HepG2 (cell line): Measurements from ENCODE around the gene LRBA. TPM values are rescaled to one million over a fixed set of nuclear protein-coding genes. Genes with fewer than 3 reads are reported as not detected.

Source experiments
- ATAC-seq: fragments of 200-7000 bp; cut with Tn5 transposase; 3 replicates; pipeline ENCODE4 v1.9.1; 2020; ENCODE audit warnings: mild to moderate bottlenecking, moderate library complexity
- BruUV-seq: library from RNA; stranded (reverse); fragments of 400-500 nt; replicated peaks from 2 replicates; lab custom pipeline; 2021; lab: Mats Ljungman, UMichigan
- CTCF ChIA-PET: fragments of 300-600 bp; formaldehyde crosslinking; extraction: SDS; loops from one replicate; lab custom pipeline; 2021; ENCODE audit warnings: low total read pairs, inconsistent platforms, low intra/inter-chr PET ratio; lab: Yijun Ruan, JAX
- POLR2A ChIA-PET: fragments of 350-600 bp; sonication (Branson Sonifier 250); formaldehyde crosslinking; loops from one replicate; lab custom pipeline; 2020; ENCODE audit warnings: antibody characterized with exemption, inconsistent platforms; lab: Yijun Ruan, JAX
- DNase-seq: peaks from one replicate; pipeline ENCODE4 v3.0.0-alpha.2; 2015; ENCODE audit warnings: low spot score
- FAIRE-seq: peaks from 3 replicates; lab custom pipeline; 2011; peaks lifted over from hg19 to GRCh38; lab: Jason Lieb, UNC
- H2AFZ ChIP-seq: one replicate; pipeline ENCODE4 v1.6.1; 2011; ENCODE audit warnings: low read length, inconsistent platforms
- H3K27ac ChIP-seq: fragments of 300-600 bp; 3 replicates; pipeline ENCODE4 v1.8.0; 2011; ENCODE audit warnings: mixed run types, mild to moderate bottlenecking, mixed read lengths, low read length, inconsistent platforms; ENCODE audit not compliant: insufficient read depth; ENCODE audit errors: extremely low read length
- H3K27me3 ChIP-seq, 2 experiments: fragments of 200-600 bp in 1 of 2; 2 replicates in 1 of 2; 3 replicates in 1 of 2; pipeline versions ENCODE4 v1.6.0 to v1.8.0; 2011; ENCODE audit warnings: low read length in 2 of 2, mild to moderate bottlenecking in 2 of 2, moderate library complexity in 2 of 2, inconsistent platforms in 1 of 2; ENCODE audit not compliant: insufficient read depth in 2 of 2, control insufficient read depth in 1 of 2
- H3K36me3 ChIP-seq, 2 experiments: fragments of 200-600 bp in 1 of 2; replicated peaks in 1 of 2; 2 replicates in 1 of 2; 3 replicates in 1 of 2; pipeline versions ENCODE4 v1.5.1 to v1.8.0; 2011; ENCODE audit warnings: low read length in 2 of 2, inconsistent platforms in 1 of 2; ENCODE audit not compliant: insufficient read depth in 2 of 2, control insufficient read depth in 1 of 2
- H3K4me1 ChIP-seq: 2 replicates; pipeline ENCODE4 v1.5.1; 2012; ENCODE audit warnings: low read length, inconsistent platforms; ENCODE audit not compliant: insufficient read depth
- H3K4me2 ChIP-seq: 2 replicates; pipeline ENCODE4 v1.6.0; 2011; ENCODE audit warnings: low read depth, low read length, inconsistent platforms
- H3K4me3 ChIP-seq, 3 experiments: fragments of 200-600 bp in 1 of 3; sonication (generic), shearing (Covaris generic) in 1 of 3; replicated peaks in 1 of 3; 2 replicates each; pipeline ENCODE4 v1.5.1; 2011 to 2016; ENCODE audit warnings: low read length in 3 of 3, inconsistent platforms in 2 of 3, low read depth in 2 of 3, mild to moderate bottlenecking in 2 of 3, control low read depth in 1 of 3, mixed read lengths in 1 of 3; ENCODE audit not compliant: insufficient read depth in 1 of 3
- H3K79me2 ChIP-seq: one replicate; pipeline ENCODE4 v1.6.1; 2011; ENCODE audit warnings: low read length, inconsistent platforms; ENCODE audit not compliant: insufficient read depth
- H3K9ac ChIP-seq: 2 replicates; pipeline ENCODE4 v1.6.0; 2011; ENCODE audit warnings: mild to moderate bottlenecking, low read depth, low read length, inconsistent platforms; ENCODE audit not compliant: insufficient read depth
- H3K9me3 ChIP-seq: 2 replicates; pipeline ENCODE4 v1.5.1; 2012; ENCODE audit warnings: mild to moderate bottlenecking, low read length
- H4K20me1 ChIP-seq: 2 replicates; pipeline ENCODE4 v1.6.0; 2011; ENCODE audit warnings: inconsistent platforms, mild to moderate bottlenecking, low read length, moderate library complexity; ENCODE audit not compliant: insufficient read depth
- EZH2 ChIP-seq: conservative IDR thresholded peaks from 2 replicates; pipeline ENCODE4 v1.6.1; 2012; ENCODE audit warnings: mild to moderate bottlenecking, low read depth, low read length, moderate library complexity
- KDM4B ChIP-seq: sonication (generic); formaldehyde crosslinking; IDR thresholded peaks from 2 replicates; pipeline ENCODE4 v1.4.0; 2020; ENCODE audit warnings: missing genetic modification reagents
- KLF13 ChIP-seq: sonication (generic); formaldehyde crosslinking; IDR thresholded peaks from 2 replicates; pipeline ENCODE4 v1.4.0; 2020; ENCODE audit warnings: mild to moderate bottlenecking, missing genetic modification reagents
- MIER3 ChIP-seq: IDR thresholded peaks from 2 replicates; pipeline ENCODE4 v1.6.1; 2016; ENCODE audit warnings: missing compliant biosample characterization, borderline replicate concordance
- MXD4 ChIP-seq: IDR thresholded peaks from 2 replicates; pipeline ENCODE4 v1.6.1; 2016; ENCODE audit warnings: mild to moderate bottlenecking, missing biosample characterization, missing genetic modification reagents
- NFE2 ChIP-seq: sonication (generic); formaldehyde crosslinking; IDR thresholded peaks from 2 replicates; pipeline ENCODE4 v1.4.0; 2020; ENCODE audit warnings: missing genetic modification reagents
- PHB2 ChIP-seq: fragments of 450-650 bp; IDR thresholded peaks from 2 replicates; pipeline ENCODE4 v1.6.1; 2018; ENCODE audit not compliant: partially characterized antibody
- SCMH1 ChIP-seq: sonication (generic); formaldehyde crosslinking; IDR thresholded peaks from 2 replicates; pipeline ENCODE4 v1.9.0; 2021; ENCODE audit warnings: missing genetic modification reagents, mild to moderate bottlenecking, borderline replicate concordance
- SRSF9 ChIP-seq: fragments of 200-400 bp; formaldehyde crosslinking; IDR thresholded peaks from 2 replicates; pipeline ENCODE4 v1.6.1; 2018; ENCODE audit warnings: borderline replicate concordance, mild to moderate bottlenecking, low read depth, low read length; ENCODE audit not compliant: insufficient read depth, poor library complexity, severe bottlenecking
- ZNF138 ChIP-seq: sonication (generic); formaldehyde crosslinking; IDR thresholded peaks from 2 replicates; pipeline ENCODE4 v1.5.0; 2020; ENCODE audit warnings: mild to moderate bottlenecking, low read depth, missing genetic modification reagents
- ZNF431 ChIP-seq: sonication (generic); formaldehyde crosslinking; IDR thresholded peaks from 2 replicates; pipeline ENCODE4 v1.9.0; 2022; ENCODE audit warnings: missing genetic modification reagents, low read depth, mild to moderate bottlenecking, borderline replicate concordance
- ZNF678 ChIP-seq: sonication (generic); formaldehyde crosslinking; IDR thresholded peaks from 2 replicates; pipeline ENCODE4 v1.4.0; 2020; ENCODE audit warnings: mild to moderate bottlenecking, missing genetic modification reagents
- ZNF790 ChIP-seq: sonication (generic); formaldehyde crosslinking; IDR thresholded peaks from 2 replicates; pipeline ENCODE4 v1.8.0; 2022; ENCODE audit warnings: missing genetic modification reagents, mild to moderate bottlenecking, borderline replicate concordance
- ZSCAN22 ChIP-seq: sonication (generic); formaldehyde crosslinking; IDR thresholded peaks from 2 replicates; pipeline ENCODE4 v1.4.0; 2020; ENCODE audit warnings: mild to moderate bottlenecking, missing genetic modification reagents
- WGBS: methylation state at CpG from one replicate; pipeline ENCODE4 v1.1.6; 2017; ENCODE audit warnings: low lambda C conversion rate; 5-methylcytosine and 5-hydroxymethylcytosine counted together
- in situ Hi-C: cut with HindIII; loops from 2 replicates; pipeline ENCODE4 v1.10.0; 2017; ENCODE audit warnings: low pct_unique_long_range_greater_than_20kb; ENCODE audit not compliant: extremely low pct_ligation_motif_present
- intact Hi-C: fragments of 100-400 bp; cut with micrococcal nuclease; formaldehyde crosslinking; loops from one replicate; pipeline ENCODE4 v1.10.0; 2022; ENCODE audit not compliant: unreplicated experiment
- polyA plus RNA-seq, 8 experiments: library from polyadenylated mRNA; depleted of rRNA in 3 of 8; stranded (reverse) in 7 of 8; unstranded in 1 of 8; fragments of >200 nt; fragmentation: Illumina TruSeq in 4 of 8; extraction: Trizol in 4 of 8; gene quantifications; 2 replicates each; pipeline versions ENCODE4 v1.2.1 to v1.2.3, GENCODE V29; 2011 to 2016; ENCODE audit warnings: low read depth in 4 of 8, missing spikeins in 1 of 8, mixed read lengths in 1 of 8; ENCODE audit not compliant: insufficient read depth in 1 of 8
- total RNA-seq, 5 experiments: library from RNA; depleted of rRNA; stranded (reverse); fragments of >200 nt; fragmentation: Illumina TruSeq; extraction: Trizol; gene quantifications; 2 replicates each; pipeline ENCODE4 v1.2.3, GENCODE V29; 2016; ENCODE audit warnings: low read depth in 1 of 5
- TF ChIP-seq, protein P1 (sequence below): sonication (generic); formaldehyde crosslinking; IDR thresholded peaks from 2 replicates; pipeline ENCODE4 v1.4.0; 2020; ENCODE audit warnings: missing genetic modification reagents
- TF ChIP-seq, protein P2 (sequence below): sonication (generic); formaldehyde crosslinking; IDR thresholded peaks from 2 replicates; pipeline ENCODE4 v1.5.0; 2020; ENCODE audit warnings: mild to moderate bottlenecking, missing genetic modification reagents, borderline replicate concordance

The LRBA gene
- total and polyA plus RNA-seq, 2 of the 13 experiments (the other 11 are each of a cell fraction or from before 2014, with no cell fraction given), result 21.0 to 37.2 TPM

DNA sequence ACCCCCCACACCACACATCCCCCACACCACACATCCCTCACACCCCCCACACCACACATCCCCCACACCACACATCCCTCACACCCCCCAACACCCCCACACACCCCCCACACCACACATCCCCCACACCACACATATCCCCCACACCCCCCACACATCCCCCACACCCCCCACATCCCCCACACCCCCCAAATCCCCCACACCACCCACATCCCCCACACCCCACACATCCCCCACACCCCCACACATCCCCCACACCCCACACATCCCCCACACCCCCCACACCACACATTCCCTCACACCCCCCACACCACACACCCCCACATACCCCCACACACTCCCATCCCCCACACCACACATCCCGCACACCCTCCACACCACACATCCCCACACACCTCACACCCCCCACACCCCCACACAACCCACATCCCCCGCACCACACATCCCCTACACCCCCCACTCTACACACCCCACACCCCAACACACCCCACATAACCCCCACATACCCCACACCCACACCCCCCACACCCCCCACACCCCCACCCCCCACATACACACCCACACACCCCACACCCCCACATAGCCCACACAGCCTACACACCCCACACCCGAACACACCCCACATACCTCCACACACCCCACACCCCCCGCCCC lies 764.0 kb downstream of the LRBA start:
- H3K36me3 ChIP-seq, result no peaks in the 10 kb centered on the region
- peaks cover 39% of the 10 kb centered on the region for H3K4me1 ChIP-seq
- H3K27me3 ChIP-seq, result no peaks in the 10 kb centered on the region
- DNase-seq (no peak), FAIRE-seq (no peak), ATAC-seq (no peak)
- no peaks in the 10 kb centered on the region for H3K79me2 ChIP-seq
- H3K4me3 ChIP-seq, result no peak overlapping the region
- H4K20me1 ChIP-seq, result no peaks in the 10 kb centered on the region
- in situ Hi-C loops, result no loop called here
- no peak overlapping the region for H3K27ac ChIP-seq
- ChIA-PET POLR2A (no interaction called here), CTCF (no interaction called here)
- no TSS peak for BruUV-seq
- TF ChIP-seq MXD4 (CRISPR knock-in tag) (no peak), PHB2 (no peak), ZNF431 (CRISPR knock-in tag) (no peak), NFE2 (CRISPR knock-in tag) (no peak), SCMH1 (CRISPR knock-in tag) (no peak), ZSCAN22 (CRISPR knock-in tag) (no peak), EZH2 (no peak), KDM4B (CRISPR knock-in tag) (no peak), ZNF678 (no peak), MIER3 (no peak), KLF13 (CRISPR knock-in tag) (no peak), ZNF138 (CRISPR knock-in tag) (no peak), SRSF9 (no peak), ZNF790 (no peak)
- TF ChIP-seq, protein P1, sequence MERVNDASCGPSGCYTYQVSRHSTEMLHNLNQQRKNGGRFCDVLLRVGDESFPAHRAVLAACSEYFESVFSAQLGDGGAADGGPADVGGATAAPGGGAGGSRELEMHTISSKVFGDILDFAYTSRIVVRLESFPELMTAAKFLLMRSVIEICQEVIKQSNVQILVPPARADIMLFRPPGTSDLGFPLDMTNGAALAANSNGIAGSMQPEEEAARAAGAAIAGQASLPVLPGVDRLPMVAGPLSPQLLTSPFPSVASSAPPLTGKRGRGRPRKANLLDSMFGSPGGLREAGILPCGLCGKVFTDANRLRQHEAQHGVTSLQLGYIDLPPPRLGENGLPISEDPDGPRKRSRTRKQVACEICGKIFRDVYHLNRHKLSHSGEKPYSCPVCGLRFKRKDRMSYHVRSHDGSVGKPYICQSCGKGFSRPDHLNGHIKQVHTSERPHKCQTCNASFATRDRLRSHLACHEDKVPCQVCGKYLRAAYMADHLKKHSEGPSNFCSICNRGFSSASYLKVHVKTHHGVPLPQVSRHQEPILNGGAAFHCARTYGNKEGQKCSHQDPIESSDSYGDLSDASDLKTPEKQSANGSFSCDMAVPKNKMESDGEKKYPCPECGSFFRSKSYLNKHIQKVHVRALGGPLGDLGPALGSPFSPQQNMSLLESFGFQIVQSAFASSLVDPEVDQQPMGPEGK (CRISPR knock-in tag), result no peak
- TF ChIP-seq, protein P2, sequence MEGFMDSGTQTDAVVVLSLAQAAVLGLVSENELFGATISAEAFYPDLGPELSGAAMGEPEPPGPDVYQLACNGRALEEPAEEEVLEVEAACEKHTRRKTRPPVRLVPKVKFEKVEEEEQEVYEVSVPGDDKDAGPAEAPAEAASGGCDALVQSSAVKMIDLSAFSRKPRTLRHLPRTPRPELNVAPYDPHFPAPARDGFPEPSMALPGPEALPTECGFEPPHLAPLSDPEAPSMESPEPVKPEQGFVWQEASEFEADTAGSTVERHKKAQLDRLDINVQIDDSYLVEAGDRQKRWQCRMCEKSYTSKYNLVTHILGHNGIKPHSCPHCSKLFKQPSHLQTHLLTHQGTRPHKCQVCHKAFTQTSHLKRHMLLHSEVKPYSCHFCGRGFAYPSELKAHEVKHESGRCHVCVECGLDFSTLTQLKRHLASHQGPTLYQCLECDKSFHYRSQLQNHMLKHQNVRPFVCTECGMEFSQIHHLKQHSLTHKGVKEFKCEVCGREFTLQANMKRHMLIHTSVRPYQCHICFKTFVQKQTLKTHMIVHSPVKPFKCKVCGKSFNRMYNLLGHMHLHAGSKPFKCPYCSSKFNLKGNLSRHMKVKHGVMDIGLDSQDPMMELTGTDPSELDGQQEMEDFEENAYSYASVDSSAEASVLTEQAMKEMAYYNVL (CRISPR knock-in tag), result no peak
- H3K4me2 ChIP-seq, result no peak overlapping the region
- WGBS, result 84% methylated on average over 4 of the region's 4 CpGs
- no peak overlapping the region for H2AFZ ChIP-seq
- H3K9me3 ChIP-seq, result no peaks in the 10 kb centered on the region
- no peak overlapping the region for H3K9ac ChIP-seq
- intact Hi-C loops, result no loop called here
